Measurements from ENCODE around the gene ARG2.

The ARG2 gene

GRCh38 chr14:67695394-67695949 is 75.8 kb downstream of the ARG2 start, which contains the start of gene RDH11:
TSS of gene RDH11 (minus strand) at chr14:67695764. CDS start at chr14:67695703, 61 bp downstream.
- peak; percentile 69 for FAIRE-seq

GRCh38 chr14:67697006-67697405 is 77.3 kb downstream of the ARG2 start:
- no peak for FAIRE-seq

GRCh38 chr14:67698179-67698578 is 78.5 kb downstream of the ARG2 start:
- no peak for FAIRE-seq
